ENCODE results near the gene LRRFIP1. TPM values are rescaled to one million over a fixed set of nuclear protein-coding genes. Genes with fewer than 3 reads are reported as not detected.

The LRRFIP1 gene
- total and polyA plus RNA-seq, 9 of the 15 experiments (the other 6 are each of a cell fraction or from before 2014, with no cell fraction given) = 13.1 to 45.2 (median 31.3) TPM

- TF ChIP-seq ESRRA (IDR thresholded peaks at IDR 0.05; ENCODE audit: borderline replicate concordance, low read depth) (no peak), CTCF (IDR thresholded peaks at IDR 0.05 in 2 of 3, conservative IDR thresholded peaks at IDR 0.05 in 1 of 3; ENCODE audit: insufficient read depth in 2 of 3, low read depth in 1 of 3, low read length in 3 of 3) (no peak), MECOM (CRISPR knock-in tag; IDR thresholded peaks at IDR 0.05) (no peak), CEBPB (tag; IDR thresholded peaks at IDR 0.05) (no peak), ZBTB49 (CRISPR knock-in tag; IDR thresholded peaks at IDR 0.05; ENCODE audit: borderline replicate concordance) (no peak), CBX8 (IDR thresholded peaks at IDR 0.05; ENCODE audit: borderline replicate concordance, extremely low read depth, low read depth, low read length, poor library complexity, severe bottlenecking) (no peak), ATF6 (CRISPR knock-in tag; IDR thresholded peaks at IDR 0.05) (no peak), RBFOX2 (IDR thresholded peaks at IDR 0.05; ENCODE audit: low read depth, low read length) (peak; percentile 83), KAT2B (IDR thresholded peaks at IDR 0.05; ENCODE audit: low read depth, low read length) (no peak), EWSR1 (IDR thresholded peaks at IDR 0.05; ENCODE audit: borderline replicate concordance, low read depth, partially characterized antibody) (no peak), NR1H2 (CRISPR knock-in tag; IDR thresholded peaks at IDR 0.05) (no peak), GABPA (tag; conservative IDR thresholded peaks at IDR 0.05; ENCODE audit: low read depth) (peak; percentile 56), ZNF707 (CRISPR knock-in tag; conservative IDR thresholded peaks at IDR 0.05) (no peak), ID3 (CRISPR knock-in tag; IDR thresholded peaks at IDR 0.05) (no peak), ID3 (tag; IDR thresholded peaks at IDR 0.05) (no peak), MCM5 (IDR thresholded peaks at IDR 0.05; ENCODE audit: low read depth) (no peak), SMAD1 (IDR thresholded peaks at IDR 0.05; ENCODE audit: low read depth, low read length, partially characterized antibody) (no peak), HDAC2 (IDR thresholded peaks at IDR 0.05) (no peak), HEY1 (CRISPR knock-in tag; IDR thresholded peaks at IDR 0.05; ENCODE audit: borderline replicate concordance) (no peak), SAP30 (IDR thresholded peaks at IDR 0.05; ENCODE audit: borderline replicate concordance, insufficient read depth, low read depth, low read length, poor library complexity, severe bottlenecking) (no peak)
These were observed 64.7 kb downstream of the LRRFIP1 start (continued) for GRCh38 chr2:237691908-237692600.

Data from K562 (cell line).